ENCODE results near the gene C1orf116.

C1orf116 gene

GRCh38 chr1:207032528-207033017, at the start of gene C1orf116:
TSS of gene C1orf116 (minus strand) at chr1:207032756. CDS start at chr1:207027598, 5,158 bp downstream.
- DNase-seq = no peak
- no peak for ATAC-seq

DNA sequence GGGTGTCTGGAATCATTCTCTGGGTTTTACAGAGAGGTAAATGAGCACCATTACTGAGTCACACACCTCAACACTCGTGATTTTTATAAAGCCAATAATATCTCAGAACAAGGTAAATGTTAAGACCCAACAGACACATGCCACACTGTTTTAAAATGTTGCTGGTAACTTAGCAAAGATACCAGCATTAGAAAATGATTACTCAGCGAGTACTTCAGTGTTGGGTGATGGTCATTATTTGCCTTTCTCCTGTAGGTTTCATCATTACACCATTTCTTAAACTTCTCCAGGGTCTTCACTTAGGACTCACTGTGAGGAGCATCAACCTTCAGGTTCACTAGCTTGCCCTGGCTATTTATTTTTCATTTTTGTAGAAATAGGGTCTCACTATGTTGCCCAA, 49.2 kb upstream of the C1orf116 start:
- DNase-seq (no peak), ATAC-seq (no peak)

DNA sequence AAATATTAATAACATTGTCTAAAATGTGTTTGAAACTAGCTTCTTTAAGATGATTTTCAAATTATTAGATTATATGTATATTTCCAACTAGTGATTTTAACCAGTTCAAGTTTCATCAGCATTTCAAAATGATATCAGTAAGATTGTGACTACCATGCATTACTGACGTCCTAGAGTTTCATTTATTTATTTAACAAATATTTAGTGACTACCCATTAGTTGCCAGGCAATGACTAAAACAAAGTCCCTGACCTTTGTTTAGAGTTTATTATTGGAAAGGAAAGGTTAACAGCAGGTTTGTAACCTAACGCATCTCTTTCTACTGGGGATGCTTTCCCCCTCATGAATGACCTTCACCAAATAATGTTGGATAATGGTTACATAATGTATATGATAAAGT, 48.5 kb upstream of the C1orf116 start:
- ATAC-seq (no peak), DNase-seq (no peak)

DNA sequence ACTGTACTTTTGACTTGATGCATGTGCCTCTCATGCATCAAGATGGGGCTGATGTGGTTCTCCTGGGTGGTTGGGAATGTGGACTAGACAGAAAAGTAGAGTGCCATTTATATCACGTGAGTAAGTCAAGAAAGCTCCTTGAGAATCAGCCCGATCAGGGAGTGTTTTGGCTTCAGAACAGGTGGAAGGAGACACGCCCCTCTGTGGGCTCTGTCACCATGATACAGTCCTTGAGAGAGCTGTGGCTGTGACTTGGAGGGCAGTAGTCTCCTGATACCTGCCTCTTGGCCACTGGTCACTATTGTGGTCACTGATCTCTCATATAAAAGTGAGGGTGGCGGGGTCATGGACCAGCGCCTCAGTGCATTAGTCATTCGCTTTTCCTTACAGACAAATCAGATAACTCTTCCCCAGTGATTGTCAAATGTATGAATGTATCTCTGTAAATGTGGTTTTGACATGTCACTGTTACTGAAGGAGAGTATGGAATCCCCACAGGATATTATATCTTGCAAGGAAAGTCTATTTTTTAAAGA, 47.2 kb upstream of the C1orf116 start:
- ATAC-seq = no peak
- no peak for DNase-seq

- no peak for DNase-seq
- ATAC-seq = no peak
These were observed 46.1 kb upstream of the C1orf116 start for GRCh38 chr1:207078578-207079132.

DNA sequence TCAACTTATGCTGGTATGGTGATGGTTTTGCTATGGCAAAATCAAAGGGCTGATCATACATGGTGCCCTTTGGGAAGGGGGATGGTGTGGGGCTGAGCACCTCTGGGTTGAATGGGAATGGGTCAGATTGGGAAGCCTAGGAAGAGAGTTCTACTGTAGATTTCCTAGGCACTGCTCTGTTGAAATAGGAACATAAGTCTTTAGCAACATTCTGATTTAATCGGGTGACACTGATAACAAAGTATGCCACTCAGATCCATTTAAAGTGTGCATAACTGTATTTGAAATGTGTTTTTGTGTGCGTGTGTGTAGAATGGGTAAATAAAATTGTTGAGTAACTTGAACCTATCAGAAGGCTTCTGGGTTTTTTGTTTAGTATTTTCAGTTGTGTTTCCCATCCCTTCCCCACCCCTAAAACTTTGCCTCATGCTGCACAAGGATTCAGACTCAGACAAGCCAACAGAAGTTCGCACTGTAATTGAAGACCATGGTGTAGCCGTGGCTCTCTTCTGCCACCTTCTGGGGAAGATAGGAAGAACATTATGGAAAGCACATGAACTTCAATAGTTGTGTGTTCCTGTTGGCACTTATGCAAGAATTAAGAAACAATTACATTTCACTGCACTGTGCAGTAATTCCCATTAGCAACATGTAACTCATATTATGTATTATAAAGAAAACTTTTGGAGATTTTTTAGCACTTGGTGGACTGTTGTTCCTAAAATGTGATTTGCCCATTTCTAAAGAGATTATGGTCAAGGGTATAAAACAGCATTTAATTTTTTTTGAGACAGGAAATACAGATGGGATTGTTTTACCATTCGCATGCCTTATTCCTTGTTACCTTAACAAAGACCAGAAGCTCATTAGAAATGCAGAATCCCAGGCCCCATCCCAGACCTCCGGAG, 45.2 kb upstream of the C1orf116 start:
- ATAC-seq = peak; percentile 78

DNA sequence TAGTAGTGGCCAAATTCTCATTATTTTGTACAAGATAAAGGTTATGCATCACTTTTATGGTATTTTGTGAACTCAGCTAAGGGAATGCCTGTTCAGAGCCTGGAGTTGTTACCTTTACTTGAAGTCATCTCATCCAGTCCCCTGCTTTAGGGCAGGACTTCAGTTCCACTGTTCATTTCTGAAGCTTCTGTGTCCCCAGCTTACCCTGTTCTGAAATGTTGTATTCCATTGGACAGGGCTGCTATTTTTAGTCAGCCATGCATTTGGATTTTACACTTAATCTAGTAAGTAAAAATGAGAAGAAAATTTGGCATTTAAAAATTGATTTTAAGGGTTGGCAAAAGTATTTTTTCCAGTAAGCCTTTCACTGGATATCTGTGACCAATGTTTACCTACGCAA, 44.5 kb upstream of the C1orf116 start:
- DNase-seq = no peak
- ATAC-seq = no peak

More for the DNA sequence above, 45.2 kb upstream of the C1orf116 start:
- peak; percentile 61 for DNase-seq

GRCh38 chr1:207076181-207076955, 43.8 kb upstream of the C1orf116 start:
- DNase-seq (no peak), ATAC-seq (no peak)

DNA sequence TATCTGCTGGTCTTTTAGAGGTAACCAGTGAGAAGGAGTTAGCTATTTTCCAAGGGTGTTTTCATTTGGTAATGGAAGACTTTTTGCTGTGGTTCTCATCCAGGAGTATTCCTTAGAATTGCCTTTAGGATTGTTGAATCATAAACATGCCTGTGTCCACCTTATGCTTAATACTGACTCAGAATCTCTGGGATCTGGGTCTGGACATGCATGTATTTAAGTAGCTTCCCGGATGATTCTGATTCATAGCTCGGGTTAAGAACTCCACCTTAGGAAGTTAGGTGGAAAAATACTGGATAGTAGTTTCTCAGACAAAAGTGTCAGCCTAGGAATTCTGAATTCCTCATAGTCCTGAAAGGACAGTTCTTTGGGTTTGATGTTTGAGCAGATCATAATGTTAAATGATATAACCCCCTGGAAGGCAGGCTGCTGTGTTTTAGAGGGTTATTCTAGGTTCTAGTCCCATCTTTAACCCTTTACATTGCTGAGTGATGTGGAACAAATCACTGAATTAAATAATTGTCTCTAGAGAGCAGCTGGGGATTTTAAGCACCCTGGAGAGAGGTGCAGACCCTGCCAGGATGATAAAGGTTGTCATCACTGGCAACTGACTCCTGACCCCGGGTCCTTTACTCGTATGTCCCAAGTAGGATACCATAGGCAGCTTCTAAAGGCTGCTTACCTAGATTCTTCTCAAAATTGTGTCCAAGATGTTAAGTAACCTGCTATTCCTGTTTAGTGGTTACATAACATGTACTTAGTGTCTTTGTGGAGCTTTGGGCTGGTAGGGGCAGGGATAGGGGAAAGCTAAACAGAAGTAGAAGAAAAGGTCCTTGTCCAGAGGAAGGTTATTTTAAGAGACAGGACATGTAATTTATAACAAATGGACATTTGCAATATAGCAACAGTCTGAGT, 41.6 kb upstream of the C1orf116 start:
- no peak for ATAC-seq

DNA sequence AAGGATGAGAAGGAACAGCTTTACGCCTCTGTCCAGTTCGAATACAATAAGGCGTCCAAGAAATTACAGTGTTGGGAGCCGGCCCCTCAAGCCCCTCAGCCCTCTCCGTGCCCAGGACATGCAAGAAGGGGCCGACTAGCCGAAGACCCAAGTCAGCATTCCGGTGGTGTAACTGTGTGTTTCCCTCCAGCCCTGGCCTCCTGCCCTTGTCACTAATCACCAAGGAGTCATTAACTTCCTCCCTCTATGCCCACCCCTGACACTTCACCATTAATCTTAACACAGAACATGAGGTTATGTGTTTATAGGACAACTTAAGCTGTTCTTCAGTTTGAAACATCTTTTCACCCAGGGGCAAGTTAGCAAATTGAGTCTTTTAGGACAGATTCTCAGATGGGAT, 39.7 kb upstream of the C1orf116 start:
- ATAC-seq (no peak), DNase-seq (no peak)

More for the DNA sequence above, 41.6 kb upstream of the C1orf116 start:
- DNase-seq = no peak

DNA sequence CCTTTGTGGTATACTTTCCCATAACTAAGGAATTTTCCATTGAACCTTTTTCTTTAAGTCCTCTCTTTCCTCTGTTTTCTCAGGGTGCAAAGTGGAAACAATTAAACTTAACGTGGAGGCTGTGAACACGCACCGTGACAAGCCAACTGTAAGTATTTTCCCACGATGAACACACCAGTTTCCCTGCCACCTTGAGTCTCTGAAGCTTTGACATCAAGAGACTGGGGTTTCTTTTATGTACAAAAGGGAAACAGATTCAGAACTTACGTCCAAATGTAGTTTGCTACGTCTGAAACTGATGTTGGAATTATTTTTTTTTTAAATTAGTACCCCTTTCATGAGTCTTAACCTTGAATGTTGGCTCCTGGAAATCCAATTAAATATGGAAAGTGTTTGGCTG, 38.9 kb upstream of the C1orf116 start:
- ATAC-seq (no peak), DNase-seq (no peak)

GRCh38 chr1:207070811-207071210, 38.3 kb upstream of the C1orf116 start:
- ATAC-seq (peak; percentile 45), DNase-seq (no peak)

- ATAC-seq (no peak), DNase-seq (no peak)
These were observed 37.4 kb upstream of the C1orf116 start for GRCh38 chr1:207069858-207070506.

DNA sequence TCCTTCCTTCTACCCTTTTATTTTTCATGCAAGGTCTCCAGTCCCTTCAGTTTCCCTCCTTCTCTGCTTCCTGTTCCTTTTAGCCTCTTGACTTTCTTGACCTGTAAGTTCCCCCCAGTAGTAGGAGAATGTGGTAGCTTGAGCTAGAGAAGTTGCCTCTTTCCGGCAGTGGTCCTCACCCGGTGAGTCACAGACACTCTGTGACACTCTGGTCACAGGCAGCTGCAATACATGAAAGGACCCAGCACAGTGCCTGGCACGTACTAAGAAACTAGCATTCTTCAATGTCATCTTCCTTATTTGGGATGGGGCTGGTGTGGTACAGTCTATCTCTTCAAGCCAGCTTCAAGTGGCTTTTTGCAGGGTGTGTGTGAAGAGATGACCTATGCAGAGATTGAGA, 36.5 kb upstream of the C1orf116 start:
- peak; percentile 91 for ATAC-seq

GRCh38 chr1:207067665-207068064, 35.1 kb upstream of the C1orf116 start:
- ATAC-seq = no peak
- DNase-seq = no peak

More for the DNA sequence above, 36.5 kb upstream of the C1orf116 start:
- no peak for DNase-seq

- no peak for DNase-seq
- ATAC-seq = no peak
These were observed 34.6 kb upstream of the C1orf116 start for GRCh38 chr1:207067185-207067584.

GRCh38 chr1:207064561-207064960, 32.0 kb upstream of the C1orf116 start:
- ATAC-seq = no peak

DNA sequence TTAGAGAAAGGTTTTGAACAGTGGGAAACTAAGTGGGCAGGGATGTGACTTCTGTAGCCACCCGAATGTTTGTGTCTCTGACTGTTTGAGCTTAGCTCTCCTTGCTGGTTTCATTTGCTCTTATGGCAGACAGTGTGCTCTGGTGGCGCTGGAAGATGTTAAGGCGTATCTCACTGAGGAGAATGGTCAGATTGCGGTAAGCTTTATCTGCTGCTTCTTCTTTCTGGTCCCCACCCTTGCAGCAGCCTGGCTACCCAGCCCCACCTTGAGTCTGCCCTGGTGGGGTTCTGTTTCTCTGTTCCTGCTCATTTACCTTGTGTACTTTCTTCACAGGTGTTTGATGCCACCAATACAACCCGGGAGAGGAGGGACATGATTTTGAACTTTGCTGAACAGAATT, 30.5 kb upstream of the C1orf116 start:
- ATAC-seq = no peak

More at GRCh38 chr1:207064561-207064960, 32.0 kb upstream of the C1orf116 start:
- no peak for DNase-seq

GRCh38 chr1:207062058-207062457, 29.5 kb upstream of the C1orf116 start:
- ATAC-seq = no peak
- DNase-seq = no peak

More for the DNA sequence above, 30.5 kb upstream of the C1orf116 start:
- no peak for DNase-seq

DNA sequence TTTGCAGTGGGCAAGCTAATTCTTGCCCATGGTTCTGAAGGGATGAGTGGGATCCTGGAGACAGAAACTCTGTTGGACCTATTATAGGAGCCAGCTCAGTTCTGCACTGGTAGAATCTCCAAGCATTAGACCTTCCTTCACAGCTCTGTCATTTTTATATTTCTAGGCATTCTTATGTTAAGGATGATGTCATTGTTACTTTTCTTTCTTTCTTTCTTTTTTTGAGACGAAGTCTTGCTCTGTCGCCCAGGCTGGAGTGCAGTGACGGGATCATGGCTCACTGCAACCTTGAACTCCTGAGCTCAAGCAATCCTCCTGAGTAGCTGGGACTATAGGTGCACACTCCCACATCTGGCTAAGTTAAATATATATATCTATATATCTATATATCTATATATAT, 28.0 kb upstream of the C1orf116 start:
- DNase-seq = no peak
- no peak for ATAC-seq

GRCh38 chr1:207059881-207060280, 27.3 kb upstream of the C1orf116 start:
- DNase-seq = no peak

More at GRCh38 chr1:207059881-207060280, 27.3 kb upstream of the C1orf116 start:
- ATAC-seq = no peak
